Measurements from ENCODE around the gene ABCG4.

DNA sequence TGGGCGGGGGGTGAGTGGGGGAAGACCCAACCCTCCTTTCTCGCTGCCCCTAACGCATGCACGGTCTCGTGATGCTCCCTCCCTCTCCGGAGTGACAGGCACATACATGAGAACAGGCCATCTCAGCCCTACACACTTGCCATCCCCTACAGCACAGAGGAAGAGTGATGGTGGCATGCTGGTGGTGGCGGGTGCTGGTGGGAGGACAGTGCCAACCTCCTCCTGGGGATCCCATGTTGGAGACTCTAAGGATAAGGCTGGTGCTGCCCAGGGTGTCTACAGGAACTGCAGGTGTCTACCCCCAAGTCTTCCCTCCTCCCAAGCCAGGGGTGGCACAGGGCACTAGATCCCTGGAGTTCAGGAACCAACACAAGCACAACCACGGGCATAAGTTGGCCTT, 13.0 kb downstream of the ABCG4 start:
- TF ChIP-seq, protein P1, sequence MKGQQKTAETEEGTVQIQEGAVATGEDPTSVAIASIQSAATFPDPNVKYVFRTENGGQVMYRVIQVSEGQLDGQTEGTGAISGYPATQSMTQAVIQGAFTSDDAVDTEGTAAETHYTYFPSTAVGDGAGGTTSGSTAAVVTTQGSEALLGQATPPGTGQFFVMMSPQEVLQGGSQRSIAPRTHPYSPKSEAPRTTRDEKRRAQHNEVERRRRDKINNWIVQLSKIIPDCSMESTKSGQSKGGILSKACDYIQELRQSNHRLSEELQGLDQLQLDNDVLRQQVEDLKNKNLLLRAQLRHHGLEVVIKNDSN (IDR thresholded peaks at IDR 0.05), result no peak
- TF ChIP-seq CEBPB (IDR thresholded peaks at IDR 0.05) (no peak), TEAD4 (IDR thresholded peaks at IDR 0.05) (no peak)
- TF ChIP-seq, protein P2, sequence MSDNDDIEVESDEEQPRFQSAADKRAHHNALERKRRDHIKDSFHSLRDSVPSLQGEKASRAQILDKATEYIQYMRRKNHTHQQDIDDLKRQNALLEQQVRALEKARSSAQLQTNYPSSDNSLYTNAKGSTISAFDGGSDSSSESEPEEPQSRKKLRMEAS (IDR thresholded peaks at IDR 0.05), result no peak
